ENCODE data around the gene PTPN4.
"Not testable (repeated sequence)": the region's sequence is repeated elsewhere in the genome, so short reads cannot be mapped to it uniquely, and the experiment has no call there.

The PTPN4 gene

DNA sequence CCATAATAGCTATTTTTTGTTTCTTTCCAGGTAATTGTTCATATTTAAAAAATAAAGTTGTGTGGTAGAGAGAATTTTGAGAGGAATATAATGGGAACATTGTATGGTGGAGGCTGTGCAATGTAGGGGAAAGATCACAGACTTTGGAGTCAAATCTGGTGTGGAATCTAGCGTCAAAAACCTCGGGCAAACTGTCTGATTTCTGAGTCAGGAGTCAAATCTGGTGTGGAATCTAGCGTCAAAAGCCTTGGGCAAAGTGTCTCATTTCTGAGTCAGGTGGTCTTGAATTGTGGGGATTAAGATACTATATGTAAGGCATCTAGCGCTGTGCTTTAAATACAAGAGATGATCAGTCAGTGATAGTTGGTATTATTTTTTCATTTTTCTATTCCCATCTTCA is 5.1 kb downstream of the PTPN4 start:
- no peak for DNase-seq (ENCODE audit: low read depth)

DNA sequence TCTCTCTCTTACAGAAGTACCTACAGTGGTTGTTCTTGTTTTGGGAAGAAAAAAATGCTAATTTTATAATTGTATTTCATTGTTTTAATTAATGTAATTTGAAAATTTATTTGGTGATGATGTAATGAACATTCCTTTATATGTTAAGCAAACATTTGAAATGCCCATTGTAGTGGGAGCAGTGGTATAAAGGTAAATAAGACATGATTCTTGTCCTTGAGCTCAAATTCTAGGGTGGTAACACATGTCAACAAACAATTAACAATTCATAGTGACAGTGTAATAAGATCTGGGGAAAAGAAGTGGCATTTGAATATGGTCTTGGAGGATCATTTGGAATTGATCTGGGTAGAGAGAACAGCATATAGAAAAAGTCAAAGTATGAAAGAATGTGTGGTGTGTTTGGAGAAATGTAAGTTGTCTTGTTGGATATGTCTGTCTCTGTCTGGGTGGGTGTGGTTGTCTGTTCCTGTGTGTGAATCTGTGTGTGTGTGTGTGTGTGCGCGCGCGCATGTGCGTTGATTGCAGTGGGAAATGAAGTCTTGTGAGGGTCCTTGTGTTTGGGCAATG is 5.8 kb downstream of the PTPN4 start:
- no peak for DNase-seq (ENCODE audit: low read depth)

DNA sequence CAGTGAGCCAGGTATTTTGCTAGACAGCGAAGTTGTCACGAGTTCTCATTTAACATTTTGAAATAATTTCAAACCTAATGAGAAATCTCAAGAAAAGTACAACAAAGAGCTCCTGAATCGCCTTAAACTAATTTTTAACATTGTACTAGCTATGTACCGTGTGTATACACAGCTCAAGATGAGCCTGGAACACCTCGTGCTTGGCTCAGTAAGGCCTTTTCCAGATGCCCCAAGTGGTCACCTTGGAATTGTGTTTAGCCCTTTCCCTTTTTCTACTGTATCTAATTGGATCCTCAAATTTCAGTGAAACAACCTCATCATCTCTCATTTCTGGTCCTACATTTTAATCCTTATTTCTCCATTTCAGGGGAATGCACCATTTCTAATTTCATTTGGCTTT is 7.2 kb downstream of the PTPN4 start:
- no peak for DNase-seq (ENCODE audit: low read depth)

DNA sequence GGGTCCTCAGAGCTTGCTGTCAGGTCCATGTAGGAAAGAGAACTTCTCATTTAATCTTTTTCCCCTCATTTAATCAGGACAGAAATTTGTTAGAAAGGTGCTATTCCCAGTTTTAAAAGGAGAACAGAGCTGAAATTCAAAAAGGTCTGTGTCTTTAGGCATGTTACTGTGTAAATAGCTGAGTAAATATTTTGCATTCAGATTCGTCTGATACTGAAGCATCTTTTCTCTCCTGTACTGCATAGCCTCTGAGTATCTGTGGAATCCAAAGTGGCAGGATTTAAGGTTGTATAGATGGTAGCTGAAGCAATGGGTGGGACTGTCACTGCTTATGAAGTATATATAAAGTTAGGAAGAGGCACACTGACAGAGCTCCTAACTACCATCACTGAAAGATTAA is 9.0 kb downstream of the PTPN4 start:
- no peak for DNase-seq (ENCODE audit: low read depth)

DNA sequence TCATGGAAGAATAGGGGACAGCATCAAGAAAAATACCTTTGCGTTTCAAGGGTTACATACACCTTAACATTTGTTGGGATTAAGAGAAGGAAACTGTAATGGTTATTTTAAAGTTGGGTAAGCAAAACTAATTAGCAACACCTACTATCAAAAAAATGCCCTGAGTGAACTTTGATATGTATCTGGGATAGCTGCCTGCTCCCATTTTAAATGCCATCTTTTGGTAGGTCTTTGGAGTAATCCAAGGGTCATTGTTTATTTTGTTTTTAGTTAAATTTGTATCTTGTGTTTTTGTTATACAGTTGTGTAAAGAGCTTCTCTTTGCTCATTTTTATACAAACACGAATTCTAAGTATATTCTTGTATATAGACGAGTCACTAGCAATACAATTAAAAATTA is 9.9 kb downstream of the PTPN4 start:
- DNase-seq (ENCODE audit: low read depth): no peak

DNA sequence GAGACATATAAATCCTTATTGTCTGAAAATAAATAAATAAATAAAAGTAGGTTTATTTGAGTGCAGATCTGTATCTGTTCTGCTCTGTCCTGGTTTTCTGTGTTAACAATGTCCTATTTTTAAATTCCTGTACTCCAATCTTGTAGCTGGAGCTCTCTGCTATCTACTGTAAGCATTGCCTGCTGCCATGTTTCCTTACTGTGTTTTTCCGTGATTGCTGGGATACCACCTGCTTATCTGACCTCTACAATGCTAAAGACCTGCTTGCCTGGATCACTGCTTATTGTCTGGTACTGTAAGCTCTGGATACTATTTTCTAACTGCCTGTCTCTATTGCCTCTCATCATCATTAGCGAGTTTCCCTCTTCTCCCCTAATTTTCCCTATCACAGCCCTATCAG is 11.6 kb downstream of the PTPN4 start:
- no peak for DNase-seq (ENCODE audit: low read depth)

DNA sequence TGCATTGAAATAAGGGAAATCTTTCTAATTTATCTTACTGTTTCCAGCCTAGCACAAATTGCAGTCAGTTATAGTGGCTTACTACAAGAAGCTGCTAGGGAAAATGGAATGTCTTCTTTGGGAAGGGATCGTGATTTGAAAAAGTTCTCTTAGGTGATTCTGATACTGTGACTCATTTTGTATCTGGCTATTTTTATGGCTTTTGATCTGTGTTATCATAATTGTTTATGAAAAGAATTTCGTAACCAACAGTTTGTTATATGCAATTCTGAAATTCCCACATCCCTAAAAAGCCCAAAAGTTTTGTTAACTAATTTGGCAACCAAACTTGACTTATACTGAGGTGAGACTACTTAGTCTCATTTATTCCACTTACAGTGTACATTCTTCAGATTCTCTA is 12.4 kb downstream of the PTPN4 start:
- peak; percentile 61 for DNase-seq (ENCODE audit: low read depth)

DNA sequence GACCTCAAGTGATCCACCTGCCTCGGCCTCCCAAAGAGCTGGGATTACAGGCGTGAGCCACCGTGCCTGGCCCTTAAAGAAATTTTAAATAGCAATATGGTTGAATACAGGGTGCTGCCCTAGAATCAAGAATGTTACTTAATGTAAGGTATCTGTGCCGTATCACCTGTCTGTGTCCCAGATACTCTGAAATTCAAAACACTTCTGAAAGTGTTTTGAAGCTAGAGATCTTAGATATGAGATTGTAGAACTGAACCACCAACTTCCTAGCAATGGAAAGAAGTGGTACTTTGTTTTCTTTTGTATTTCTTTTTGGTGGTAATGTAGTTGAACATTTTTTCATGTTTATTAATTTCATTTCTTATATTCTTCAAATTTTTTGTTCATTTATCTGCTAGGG is 13.0 kb downstream of the PTPN4 start:
- no peak for DNase-seq (ENCODE audit: low read depth)

DNA sequence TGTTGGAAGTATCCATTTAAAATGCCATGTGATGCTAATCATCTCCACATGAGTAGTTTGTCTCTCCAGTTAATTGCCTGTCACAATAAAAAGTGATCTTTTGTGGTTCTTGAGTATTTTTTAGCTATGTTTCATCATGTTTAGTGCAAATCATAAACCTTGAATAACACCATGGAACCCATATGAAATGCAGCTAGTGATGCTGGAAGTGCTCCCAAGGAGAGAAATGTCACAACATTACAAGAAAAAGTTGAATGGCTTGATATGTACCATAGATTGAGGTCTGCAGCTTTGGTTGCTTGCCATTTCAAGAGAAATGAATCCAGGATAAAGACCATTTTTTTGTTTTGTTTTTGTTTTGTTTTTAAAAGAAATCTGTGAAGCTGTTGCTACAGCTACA is 14.3 kb downstream of the PTPN4 start:
- DNase-seq (ENCODE audit: low read depth): no peak

DNA sequence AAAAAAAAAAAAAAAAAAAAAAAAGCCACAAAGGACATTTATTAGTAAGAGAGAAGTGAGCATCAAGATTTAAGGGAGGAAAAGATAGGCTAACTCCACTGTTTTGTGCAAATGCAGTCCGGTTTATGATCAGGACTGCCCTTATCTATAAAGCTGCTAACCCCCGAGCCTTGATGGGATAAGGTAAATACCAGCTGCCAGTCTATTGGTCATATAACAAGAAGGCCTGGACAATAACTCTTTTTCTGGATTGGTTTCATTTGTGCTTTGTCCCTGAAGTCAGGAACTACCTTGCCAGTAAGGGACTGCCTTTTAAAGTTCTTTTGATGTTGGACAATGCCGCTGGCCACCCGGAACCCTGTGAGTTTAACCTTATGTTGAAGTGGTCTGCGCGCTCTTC is 15.4 kb downstream of the PTPN4 start:
- no peak for DNase-seq (ENCODE audit: low read depth)

DNA sequence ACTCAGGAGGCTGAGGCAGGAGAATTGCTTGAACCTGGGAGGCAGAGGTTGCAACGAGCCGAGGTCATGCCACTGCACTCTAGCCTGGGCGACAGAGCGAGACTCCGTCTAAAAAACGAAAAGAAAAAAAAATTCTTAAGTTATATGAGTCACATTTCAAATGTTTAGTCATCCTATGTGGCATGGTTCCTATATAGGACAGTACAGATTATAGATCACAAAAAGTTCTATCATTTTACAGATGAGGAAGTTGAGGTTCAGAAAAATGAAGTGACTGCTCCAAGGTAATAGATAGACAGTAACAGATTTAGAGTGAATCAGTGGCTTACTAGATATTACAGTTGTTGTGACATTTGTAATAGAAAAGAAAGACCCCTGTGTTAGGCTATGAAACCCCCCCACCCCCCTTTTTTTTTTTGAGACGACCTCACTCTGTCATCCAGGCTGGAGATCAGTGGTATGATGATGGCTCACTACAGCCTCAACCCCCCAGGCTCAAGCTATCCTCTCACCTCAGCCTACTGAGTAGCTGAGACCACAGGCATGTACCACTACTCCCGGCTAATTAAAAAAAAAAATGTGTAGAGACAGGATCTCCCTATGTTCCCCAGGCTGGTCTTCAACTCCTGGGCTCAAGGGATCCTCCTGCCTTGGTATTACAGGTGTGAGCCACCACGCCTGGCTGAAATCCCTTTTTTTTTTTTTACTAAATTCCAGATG is 22.7 kb downstream of the PTPN4 start:
- no peak for DNase-seq (ENCODE audit: low read depth)

DNA sequence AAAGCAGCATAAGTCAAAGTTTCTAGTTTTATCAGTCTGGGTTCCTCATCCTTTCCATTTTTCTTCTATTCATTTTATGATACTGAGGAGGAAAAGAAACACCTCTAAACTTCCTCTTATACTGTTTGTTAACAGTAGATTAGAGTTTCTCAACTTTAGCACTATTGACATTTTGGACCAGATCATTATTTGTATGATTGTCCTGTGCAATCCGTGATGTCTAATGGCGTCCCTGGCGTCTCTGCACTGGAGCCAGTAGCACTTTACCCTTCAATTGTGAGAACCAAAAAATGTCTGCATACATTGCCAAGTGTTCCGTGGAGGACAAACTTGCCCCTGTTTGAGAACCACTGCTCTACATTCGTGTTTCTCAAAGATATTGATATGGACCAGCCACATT is 25.2 kb downstream of the PTPN4 start:
- DNase-seq (ENCODE audit: low read depth): no peak

DNA sequence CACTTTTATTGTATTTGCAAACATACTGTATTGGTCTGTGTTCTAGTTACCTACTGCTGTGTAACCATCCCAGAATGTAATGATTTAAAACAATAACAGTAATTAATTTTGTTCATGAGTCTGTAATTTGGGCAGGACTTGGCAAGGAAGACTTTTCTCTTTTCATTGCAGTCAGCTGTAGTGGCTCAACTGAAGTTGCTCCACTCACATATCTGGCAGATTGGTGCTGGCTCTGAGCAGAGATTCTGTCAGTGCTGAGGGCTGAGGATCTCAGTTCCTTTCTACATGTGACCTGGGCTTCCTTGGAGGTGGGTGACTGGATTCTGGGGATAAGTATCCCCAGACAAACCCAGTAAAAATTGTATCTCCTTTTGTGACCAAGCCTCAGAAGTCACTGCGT is 26.6 kb downstream of the PTPN4 start:
- DNase-seq (ENCODE audit: low read depth): no peak

DNA sequence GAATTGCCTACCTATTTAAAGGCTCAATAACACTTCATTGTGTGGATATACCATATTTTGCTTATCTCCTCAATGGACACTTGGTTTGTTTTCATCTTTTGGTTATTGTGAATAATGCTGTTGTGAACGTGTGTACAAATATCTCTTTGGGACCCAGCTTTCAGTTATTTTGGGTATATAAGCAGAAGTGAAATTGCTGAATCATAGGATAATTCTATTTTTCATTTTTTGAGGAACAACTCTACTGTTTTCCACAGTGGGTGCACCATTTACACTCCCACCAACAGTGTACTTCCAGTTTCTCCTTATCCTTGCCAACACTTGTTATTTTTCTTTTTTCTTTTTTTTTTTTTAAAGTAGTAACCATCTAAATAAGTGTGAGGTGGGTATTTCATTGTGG is 29.0 kb downstream of the PTPN4 start:
- DNase-seq (ENCODE audit: low read depth): no peak

DNA sequence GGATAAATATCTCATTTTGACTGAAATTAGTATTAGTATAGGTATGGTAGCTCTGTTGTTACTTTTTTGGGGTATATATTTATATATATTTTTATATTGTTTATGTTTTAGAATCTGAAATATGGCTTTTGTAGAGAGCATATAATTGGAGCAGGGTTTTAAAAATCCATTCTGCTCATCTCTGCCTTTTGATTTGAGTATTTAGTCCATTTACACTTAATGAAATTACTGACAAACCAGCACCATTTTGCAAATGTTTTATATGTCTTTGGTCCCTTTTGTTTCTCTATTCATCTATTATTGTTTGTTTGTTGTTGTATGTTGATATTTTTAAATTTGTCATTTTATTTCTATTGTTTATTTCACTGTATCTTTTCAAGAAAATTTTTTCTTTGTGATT is 30.7 kb downstream of the PTPN4 start:
- no peak for DNase-seq (ENCODE audit: low read depth)

DNA sequence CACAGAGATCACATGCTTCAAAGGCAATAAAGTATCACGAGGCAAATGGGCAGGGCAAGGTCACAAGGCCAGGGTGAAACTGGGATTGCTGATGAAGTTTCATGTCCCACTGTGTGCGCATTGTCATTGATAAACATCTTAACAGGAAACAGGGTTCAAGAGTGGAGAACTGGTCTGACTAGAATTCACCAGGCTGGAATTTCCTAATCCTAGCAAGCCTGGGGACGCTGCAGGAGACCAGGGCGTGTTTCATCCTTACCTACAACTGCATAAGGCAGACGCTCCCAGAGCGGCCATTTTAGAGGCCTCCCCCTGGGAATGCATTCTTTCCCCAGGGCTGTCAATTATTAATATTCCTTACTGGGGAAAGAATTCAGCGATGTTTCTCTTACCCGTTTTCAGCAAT is 33.2 kb downstream of the PTPN4 start:
- no peak for DNase-seq (ENCODE audit: low read depth)

DNA sequence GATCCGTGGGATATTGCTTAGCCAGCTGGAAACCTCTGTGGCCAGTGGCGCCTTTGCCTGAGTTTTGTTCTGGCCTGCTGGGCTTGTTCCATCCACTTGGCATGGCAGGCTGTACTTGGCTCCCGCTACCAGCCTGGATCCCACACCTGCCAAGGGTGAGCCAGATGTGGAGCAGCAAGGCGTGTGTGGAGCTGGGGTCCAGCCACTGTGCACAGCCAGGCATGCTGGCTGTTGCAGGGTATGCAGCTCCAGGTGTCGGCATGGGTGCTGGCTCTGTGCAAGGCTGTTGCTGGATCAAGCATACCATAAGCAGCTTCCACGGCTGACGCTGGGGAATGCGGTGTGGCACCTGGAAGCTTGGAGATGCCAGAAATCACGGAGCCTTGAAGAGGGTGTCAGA is 34.5 kb downstream of the PTPN4 start:
- no peak for DNase-seq (ENCODE audit: low read depth)

DNA sequence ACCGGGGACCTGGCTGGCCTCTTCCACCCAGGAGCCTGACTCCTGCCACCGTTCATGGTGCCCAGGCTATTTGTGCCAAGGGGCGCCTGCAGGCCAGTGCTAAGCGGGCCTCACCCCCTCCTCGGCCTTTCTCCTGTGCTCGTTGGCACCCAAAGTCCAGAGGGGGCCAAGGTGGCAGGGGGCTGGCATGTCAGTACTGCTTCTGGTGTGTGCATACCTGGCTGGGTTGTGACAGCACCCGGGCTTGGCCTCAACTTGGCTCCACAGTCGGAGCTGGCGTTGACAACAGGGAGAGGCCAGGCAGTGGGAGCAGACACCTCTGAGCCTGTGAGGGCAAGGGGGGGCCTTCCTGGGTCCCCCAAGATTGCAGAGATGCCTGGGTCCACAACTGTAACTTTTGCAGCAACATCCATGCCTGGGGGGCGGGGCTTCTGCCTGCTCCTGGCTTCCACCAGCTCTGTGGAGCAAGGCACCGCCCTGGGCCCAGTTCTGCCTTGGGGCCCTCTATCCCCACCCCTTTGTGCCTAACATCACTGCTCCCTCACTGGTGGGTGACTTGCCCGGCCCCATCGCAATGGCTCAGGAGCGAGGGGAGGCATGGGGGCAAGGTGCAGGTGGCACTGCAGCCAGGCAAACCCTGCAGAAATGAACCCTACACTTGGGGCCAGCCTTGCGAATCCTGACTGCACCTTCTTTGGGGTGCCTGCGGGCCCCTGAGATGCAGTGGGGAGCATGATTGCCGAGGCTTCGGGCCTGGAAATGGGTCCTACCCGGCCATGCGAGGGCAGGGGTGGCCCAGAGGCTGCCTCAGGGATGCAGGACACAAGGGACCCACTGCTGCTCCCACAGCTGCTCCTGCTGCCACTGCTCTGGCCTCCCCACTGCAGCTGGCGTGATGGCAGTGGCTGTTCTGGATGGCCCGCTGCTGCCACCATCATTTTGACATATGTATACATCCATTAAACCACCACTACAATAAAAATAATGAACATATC is 35.9 kb downstream of the PTPN4 start:
- no peak for DNase-seq (ENCODE audit: low read depth)

DNA sequence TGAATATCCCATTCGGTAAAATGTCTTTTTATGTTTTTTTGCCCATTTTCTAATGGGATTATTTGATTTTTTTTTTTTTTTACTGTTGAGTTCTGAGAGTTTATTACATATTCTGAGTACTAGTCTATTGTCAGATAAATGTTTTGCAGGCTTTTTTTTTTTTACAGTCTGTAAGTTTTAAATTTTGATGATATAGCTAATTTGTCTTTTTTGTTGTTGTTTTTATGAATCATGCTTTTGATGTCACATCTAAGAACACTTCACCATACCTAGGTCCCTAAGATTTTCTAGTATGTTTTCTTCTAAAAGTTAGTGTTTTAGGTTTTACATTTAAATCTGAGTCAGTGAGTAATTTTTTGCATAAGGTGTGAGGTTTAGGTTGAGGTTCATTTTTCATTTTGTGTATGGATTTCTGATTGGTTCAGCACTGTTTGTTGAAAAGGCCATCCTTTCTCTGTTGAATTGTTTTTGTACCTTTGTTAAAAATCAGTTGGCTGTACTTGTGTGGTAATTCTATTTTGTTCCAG is 40.7 kb downstream of the PTPN4 start:
- no peak for DNase-seq (ENCODE audit: low read depth)

DNA sequence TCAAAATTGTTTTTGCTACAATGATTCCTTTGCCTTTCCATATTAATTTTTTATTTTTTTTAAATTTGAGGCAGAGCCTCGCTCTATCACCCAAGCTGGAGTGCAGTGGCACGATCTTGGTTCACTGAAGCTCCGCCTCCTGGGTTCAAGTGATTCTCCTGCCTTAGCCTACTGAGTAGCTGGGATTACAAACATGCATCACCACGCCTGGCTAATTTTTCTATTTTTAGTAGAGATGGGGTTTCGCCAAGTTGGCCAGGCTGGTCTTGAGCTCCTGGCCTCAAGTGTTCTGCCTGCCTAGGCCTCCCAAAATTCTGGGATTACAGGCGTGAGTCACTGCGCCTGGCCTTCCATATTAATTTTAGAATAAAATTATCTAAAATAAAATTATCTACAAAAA is 41.3 kb downstream of the PTPN4 start:
- no peak for DNase-seq (ENCODE audit: low read depth)

DNA sequence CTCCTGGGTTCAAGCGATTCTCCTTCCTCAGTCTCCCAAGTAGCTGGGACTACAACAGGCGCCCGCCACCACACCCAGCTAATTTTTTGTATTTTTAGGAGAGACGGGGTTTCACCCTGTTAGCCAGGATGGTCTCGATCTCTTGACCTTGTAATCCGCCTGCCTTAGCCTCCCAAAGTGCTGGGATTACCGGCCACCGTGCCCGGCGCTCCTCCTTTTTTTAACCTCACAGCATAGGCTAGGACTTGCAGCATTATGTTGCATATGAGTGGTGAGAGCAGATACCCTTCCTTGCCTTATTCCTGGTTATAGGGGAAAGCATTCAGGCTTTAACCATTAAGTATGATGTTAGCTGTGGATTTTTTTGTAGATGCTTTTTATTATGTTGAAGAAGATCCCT is 42.3 kb downstream of the PTPN4 start:
- not testable (repeated sequence) for DNase-seq (ENCODE audit: low read depth)

DNA sequence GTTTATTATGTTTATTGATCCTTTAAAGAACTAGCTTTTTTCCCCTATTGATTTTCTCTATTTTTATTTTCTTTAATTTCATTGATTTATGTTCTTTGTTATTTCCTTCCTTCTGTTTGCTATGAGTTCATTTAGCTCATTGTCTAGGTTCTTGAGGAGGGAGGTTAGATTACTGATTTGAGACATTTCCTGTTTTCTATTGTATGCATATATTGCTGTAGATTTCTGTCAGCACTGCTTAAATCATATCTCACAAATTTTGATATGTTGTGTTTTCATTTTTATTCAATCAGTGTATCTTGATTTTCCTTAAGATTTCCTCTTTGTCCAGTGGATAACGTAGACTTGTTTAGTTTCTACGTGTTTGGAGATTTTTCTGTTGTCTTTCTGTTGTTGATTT is 43.4 kb downstream of the PTPN4 start:
- no peak for DNase-seq (ENCODE audit: low read depth)

DNA sequence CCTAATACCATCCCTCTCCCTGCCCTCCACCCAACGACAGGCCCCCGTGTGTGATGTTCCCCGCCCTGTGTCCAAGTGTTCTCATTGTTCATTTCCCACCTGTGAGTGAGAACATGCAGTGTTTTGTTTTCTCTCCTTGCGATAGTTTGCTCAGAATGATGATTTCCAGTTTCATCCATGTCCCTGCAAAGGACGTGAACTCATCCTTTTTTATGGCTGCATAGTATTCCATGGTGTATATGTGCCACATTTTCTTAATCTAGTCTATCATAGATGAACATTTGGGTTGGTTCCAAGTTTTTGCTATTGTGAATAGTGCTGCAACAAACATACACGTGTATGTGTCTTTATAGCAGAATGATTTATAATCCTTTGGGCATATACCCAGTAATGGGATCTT is 44.7 kb downstream of the PTPN4 start:
- not testable (repeated sequence) for DNase-seq (ENCODE audit: low read depth)
